Peyer's patch (tissue), 4 donors: Measurements from ENCODE around the gene TENT4A. TPM values are rescaled to one million over a fixed set of nuclear protein-coding genes. Genes with fewer than 3 reads are reported as not detected.

Experiments used
- DNase-seq, 3 donors: peaks; one replicate each; pipeline ENCODE4 v3.0.0-alpha.2; 2017 to 2019
- H3K27ac ChIP-seq, 4 donors: fragments of 200-600 bp; sonication (generic); one replicate each; pipeline ENCODE4 v1.5.1; 2016 to 2019
- H3K27me3 ChIP-seq, 2 donors: fragments of 200-600 bp; sonication (generic); one replicate each; pipeline ENCODE4 v1.5.1; 2019
- H3K36me3 ChIP-seq, 3 donors: fragments of 200-600 bp; sonication (generic); one replicate each; pipeline ENCODE4 v1.5.1; 2016 to 2019
- H3K4me1 ChIP-seq, 4 donors: fragments of 200-600 bp; sonication (generic); one replicate each; pipeline ENCODE4 v1.5.1; 2016 to 2019
- H3K4me3 ChIP-seq, 4 donors: fragments of 200-600 bp; sonication (generic); 1 replicate in 3 of 4; 2 replicates in 1 of 4; pipeline ENCODE4 v1.5.1; 2016 to 2019; ENCODE audit warnings: mild to moderate bottlenecking in 1 of 4
- H3K9me3 ChIP-seq, 4 donors: fragments of 200-600 bp; sonication (generic); one replicate each; pipeline ENCODE4 v1.5.1; 2016 to 2019; ENCODE audit warnings: mild to moderate bottlenecking in 1 of 4
- CTCF ChIP-seq, 6 experiments: fragments of 450-650 bp in 4 of 6; fragments of 200-600 bp in 2 of 6; sonication (generic) in 1 of 6; IDR thresholded peaks; one replicate each; pipeline ENCODE4 v1.5.1; 2017 to 2019; ENCODE audit warnings: antibody characterized with exemption in 6 of 6, mild to moderate bottlenecking in 3 of 6, moderate library complexity in 1 of 6
- POLR2A ChIP-seq, 2 donors: fragments of 450-650 bp; IDR thresholded peaks; one replicate each; pipeline ENCODE4 v1.5.1; 2017; ENCODE audit warnings: antibody characterized with exemption in 2 of 2, mild to moderate bottlenecking in 2 of 2, moderate library complexity in 2 of 2
- total RNA-seq, 4 donors: library from RNA; depleted of rRNA; stranded (reverse); fragments of >200 nt; gene quantifications; one replicate each; pipeline ENCODE4 v1.1.0, GENCODE V29; 2016

Gene TENT4A
- total RNA-seq, 4 donors from 2014 or later, result 28.0 to 71.8 (median 44.5) TPM

- DNase-seq, result peak in 1 of 3 donors; percentile 25
- H3K27ac ChIP-seq, result no peak overlapping the region
- no peak overlapping the region for H3K4me3 ChIP-seq
- no peaks in the 10 kb centered on the region for H3K27me3 ChIP-seq
- H3K9me3 ChIP-seq, result no peaks in the 10 kb centered on the region
- H3K4me1 ChIP-seq, result peaks cover 0 to 19% (median 5%) of the 10 kb centered on the region in 4 donors
- TF ChIP-seq POLR2A (IDR thresholded peaks at IDR 0.05) (no peak), CTCF (IDR thresholded peaks at IDR 0.05) (no peak)
- no peaks in the 10 kb centered on the region for H3K36me3 ChIP-seq
These were observed 2.5 kb upstream of the TENT4A start for GRCh38 chr5:6710551-6711318.

DNA sequence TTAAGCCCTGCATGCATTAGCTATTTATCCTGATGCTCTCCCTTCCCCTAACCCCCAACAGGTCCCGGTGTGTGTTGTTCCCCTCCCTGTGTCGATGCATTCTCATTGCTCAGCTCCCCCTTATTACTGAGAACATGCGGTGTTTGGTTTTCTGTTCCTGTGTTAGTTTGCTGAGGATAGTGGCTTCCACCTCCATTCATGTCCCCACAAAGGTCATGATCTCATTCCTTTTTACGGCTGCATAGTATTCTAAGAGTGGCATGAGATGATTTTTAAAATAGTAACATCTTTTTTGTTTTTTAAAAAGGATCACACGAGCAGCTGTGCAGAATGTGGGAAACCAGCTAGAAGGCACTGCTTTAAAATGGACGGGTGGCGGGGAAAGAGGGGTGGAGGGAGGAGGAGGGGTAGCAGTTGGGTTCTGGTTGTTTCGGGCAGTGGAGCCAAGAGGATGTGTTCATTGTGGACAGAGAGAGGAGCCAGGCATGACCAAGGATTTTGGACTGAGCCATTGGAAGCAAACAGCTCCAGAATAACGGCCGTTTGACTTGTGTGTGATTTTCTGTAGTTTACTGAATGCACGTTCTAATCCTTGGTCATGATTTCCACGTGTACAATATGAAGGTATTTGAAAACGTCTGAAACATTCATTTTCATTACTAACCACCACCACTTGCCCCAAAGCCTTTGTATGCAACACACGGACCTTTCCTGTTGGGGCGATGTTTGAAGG is 1.7 kb upstream of the TENT4A start:
- peaks cover 0 to 27% (median 11%) of the 10 kb centered on the region in 4 donors for H3K4me1 ChIP-seq
- no peak for DNase-seq
- no peaks in the 10 kb centered on the region for H3K27me3 ChIP-seq
- no peaks in the 10 kb centered on the region for H3K36me3 ChIP-seq
- no peaks in the 10 kb centered on the region for H3K9me3 ChIP-seq
- peak overlapping the region; percentile 90 to 100 (median 98) for H3K27ac ChIP-seq
- no peak for TF ChIP-seq CTCF (IDR thresholded peaks at IDR 0.05)
- no peak for TF ChIP-seq POLR2A (IDR thresholded peaks at IDR 0.05)
- H3K4me3 ChIP-seq, result peak overlapping the region; percentile 70 to 89 (median 80)

DNA sequence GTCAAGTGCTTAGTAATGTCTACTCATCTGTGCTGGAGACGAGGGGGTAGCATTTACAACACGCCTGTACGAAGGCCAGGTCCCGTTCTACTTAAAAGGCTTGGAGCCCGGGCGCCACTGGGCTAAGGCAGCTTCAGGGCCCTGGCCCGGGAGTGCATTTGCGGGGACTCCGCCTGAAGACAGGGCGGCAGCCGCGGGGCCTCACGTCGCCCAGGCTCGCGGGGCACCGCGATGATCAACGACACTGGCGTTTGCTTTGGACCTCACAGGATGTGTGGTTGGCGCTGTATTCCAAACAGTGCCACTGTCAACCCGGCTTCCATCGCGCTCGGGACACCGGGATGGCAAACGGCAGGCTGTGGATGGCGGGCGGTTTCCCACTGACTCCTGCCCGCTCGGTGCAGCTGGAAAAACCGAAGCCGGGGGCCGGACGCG is 1.1 kb upstream of the TENT4A start:
- H3K9me3 ChIP-seq, result no peaks in the 10 kb centered on the region
- no peaks in the 10 kb centered on the region for H3K36me3 ChIP-seq
- H3K4me3 ChIP-seq, result peak overlapping the region; percentile 70 to 89 (median 80)
- no peaks in the 10 kb centered on the region for H3K27me3 ChIP-seq
- DNase-seq, result peak; percentile 53 to 80 (median 78)
- peaks cover 0 to 33% (median 13%) of the 10 kb centered on the region in 4 donors for H3K4me1 ChIP-seq
- peak overlapping the region; percentile 90 to 100 (median 98) for H3K27ac ChIP-seq
- TF ChIP-seq POLR2A (IDR thresholded peaks at IDR 0.05), result no peak
- TF ChIP-seq CTCF (IDR thresholded peaks at IDR 0.05), result peak in 1 of 6 experiments; percentile 5

- H3K9me3 ChIP-seq, result no peaks in the 10 kb centered on the region
- peak; percentile 95 to 99 (median 98) for DNase-seq
- H3K36me3 ChIP-seq, result no peaks in the 10 kb centered on the region
- peak overlapping the region; percentile 90 to 100 (median 98) for H3K27ac ChIP-seq
- H3K27me3 ChIP-seq, result no peaks in the 10 kb centered on the region
- H3K4me1 ChIP-seq, result peaks cover 0 to 39% (median 14%) of the 10 kb centered on the region in 4 donors
- TF ChIP-seq POLR2A (IDR thresholded peaks at IDR 0.05) (peak; percentile 55 to 69), CTCF (IDR thresholded peaks at IDR 0.05) (peak in 3 of 6 experiments; percentile 12 to 32 (median 15))
- peak overlapping the region; percentile 70 to 89 (median 80) for H3K4me3 ChIP-seq
These were observed 507 bp upstream of the TENT4A start for GRCh38 chr5:6712577-6713273.
